Activated CD8-positive, alpha-beta memory T cell treated with anti-CD3 and anti-CD28 coated beads, Interleukin-2, amount 50 U/mL, for 24 hours (primary cell): ENCODE results near the gene RCHY1.
"Not testable (repeated sequence)": the region's sequence is repeated elsewhere in the genome, so short reads cannot be mapped to it uniquely, and the experiment has no call there.

Source experiments
- DNase-seq: peaks from one replicate; pipeline ENCODE4 v3.0.0-alpha.2; 2020; ENCODE audit errors: extremely low read depth

RCHY1 gene

DNA sequence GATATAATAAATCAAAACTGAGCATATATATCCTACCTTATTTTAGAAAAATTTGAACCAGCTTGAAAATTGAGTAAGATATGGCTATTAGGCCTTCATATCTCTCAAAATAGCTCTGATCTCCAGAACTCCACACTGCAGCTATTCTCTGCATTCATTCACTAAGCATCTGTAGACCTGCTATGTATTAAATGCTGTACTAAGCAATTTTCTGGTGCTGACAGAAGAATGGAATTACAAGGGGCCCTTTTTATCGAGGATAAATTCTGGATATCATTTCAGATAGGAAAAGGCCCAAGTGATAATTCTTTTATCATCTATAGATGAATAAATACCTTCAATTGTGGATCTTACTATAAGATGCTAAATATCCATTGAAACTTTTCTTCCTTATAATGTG lies 1.9 kb upstream of the RCHY1 start:
- no peak for DNase-seq

DNA sequence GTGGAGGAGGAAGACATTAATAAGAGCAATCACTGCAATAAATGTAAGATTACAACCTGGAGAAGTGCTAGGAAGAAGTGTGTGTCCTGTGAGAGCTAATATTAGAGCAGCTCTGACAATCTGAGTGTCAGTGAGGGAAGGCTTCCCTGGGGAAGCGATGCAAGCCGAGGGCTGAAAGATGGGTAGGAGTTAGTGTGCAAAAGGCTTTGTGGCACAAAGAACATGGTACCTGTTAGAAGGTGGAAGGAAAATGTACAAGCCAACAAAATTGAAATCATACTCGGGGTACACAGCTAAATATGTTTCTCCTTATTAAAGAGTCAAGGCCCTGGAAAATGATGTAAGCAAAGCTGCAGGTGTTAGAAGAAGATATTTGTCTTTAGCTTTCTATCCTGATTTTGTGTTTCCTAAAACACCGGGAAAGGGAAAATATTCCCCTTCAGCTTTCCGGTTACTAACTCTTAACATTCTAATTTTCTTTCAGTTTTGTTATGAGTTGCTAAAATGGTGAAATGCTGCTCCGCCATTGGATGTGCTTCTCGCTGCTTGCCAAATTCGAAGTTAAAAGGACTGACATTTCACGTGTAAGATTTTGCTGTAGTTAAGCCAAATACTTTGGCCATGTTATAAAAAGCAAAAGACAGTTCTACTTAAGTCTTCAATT lies 878 bp upstream of the RCHY1 start:
- no peak for DNase-seq

DNA sequence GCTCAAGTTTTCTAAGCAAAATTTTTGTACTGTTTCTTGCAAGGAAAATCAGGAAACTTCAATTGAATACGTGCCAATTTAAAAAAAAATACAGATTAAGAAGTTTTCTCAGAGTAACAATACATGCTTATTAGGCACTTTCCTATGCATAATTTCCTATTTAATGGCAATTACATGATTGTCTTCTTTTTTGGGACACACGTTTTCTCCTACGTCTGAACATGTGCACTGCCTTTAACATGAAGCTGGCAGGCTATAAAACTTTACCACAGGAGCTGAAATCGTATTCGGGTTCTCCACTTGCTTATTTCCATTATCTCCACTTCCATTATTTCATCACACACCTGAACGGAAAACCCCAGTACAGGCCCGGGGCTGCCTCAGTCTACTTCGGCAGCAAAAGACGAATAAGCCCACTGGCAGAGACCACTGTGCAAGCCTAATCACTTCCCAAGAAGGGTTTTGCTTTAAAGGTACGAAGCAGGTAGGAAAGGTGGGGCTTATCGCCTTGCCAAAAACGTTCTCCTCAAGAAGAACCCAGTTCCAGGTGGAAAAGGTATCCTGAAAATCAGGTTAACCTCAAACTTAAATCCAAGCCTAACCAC lies 575 bp downstream of the RCHY1 start:
- DNase-seq = no peak

DNA sequence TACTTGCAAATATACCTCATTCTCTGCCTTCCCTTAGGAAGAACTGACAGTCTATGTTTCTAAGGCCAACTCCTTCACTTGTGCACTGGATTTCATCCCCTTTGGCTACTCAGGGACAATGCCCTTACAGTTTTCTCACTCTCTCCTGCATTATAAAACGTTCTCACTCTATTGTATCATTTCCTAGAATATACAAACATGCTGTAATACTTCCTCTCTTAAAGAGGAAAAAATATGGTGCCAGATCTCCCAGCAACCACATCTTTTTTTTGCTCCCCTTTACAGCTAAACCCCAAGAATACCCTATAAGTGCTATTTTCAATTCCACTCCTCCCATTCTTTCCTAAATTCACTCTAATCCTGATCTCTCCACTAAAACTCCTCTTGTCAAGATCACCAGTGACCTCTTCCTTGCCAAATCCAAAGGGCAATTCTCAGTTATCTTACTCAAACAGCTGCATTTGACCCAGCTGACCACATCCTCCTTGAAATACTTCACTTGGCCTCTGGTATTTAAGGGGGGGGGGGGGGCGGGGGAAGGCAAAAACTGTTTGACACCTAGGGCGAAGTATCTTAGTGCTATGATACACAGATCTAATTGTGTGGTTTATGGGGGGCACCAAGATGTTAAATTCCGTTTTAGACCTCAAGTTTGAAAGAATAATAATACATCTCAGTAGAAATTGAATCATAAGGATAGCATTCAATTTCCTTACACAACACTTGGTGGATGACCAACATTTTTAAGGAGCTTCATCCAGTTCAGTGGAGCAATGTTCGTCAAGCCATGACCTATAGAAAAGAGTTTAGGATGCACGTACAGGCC lies 1.6 kb downstream of the RCHY1 start:
- no peak for DNase-seq

DNA sequence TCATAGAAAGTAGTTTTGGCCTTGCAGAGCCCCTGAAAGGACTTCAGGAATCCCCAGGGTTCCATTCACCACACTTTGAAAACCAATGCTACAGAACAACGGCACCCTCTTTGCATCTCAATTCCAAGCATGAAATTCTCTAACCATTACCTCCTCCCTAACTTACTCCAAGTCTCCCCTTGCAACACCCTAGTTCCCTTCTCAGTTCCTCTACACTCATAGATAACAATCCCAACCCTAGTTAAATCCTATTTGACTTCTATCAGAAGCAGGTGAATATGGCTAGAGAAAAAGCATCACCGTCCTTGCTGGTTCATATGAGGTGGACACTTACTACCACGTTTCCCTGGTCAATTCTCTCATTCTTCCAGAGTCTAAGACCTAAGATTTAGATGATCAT lies 2.4 kb downstream of the RCHY1 start:
- DNase-seq = no peak

DNA sequence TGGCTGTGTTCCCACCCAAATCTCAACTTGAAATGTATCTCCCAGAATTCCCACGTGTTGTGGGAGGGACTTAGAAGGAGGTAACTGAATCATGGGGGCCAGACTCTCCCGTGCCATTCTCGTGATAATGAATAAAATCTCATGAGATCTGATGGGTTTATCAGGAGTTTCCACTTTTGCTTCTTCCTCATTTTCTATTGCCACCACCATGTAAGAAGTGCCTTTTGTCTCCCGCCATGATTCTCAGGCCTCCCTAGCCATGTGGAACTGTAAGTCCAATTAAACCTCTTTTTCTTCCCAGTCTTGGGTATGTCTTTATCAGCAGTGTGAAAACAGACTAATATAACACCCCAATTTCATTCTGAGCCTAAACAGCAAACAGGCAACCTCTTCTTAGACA lies 4.6 kb downstream of the RCHY1 start:
- DNase-seq = not testable (repeated sequence)

DNA sequence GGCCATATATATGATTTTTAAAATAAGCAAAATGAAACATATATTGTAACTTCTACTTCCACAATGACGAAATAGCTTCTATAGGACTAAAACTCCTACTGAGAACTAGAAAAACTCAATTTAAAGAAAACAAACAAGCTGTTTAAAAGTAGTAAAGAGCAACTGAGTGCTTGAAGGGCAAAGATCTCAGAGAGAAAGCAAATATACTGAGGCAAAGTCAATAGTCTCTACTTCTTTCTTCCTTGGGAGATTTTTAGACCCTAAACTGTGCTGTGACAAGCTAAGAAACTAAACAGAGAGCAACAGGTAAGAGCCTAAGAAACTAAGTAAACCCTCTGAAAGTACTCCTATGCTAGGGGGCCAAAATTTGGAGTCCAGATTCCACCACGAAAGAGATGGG lies 8.6 kb downstream of the RCHY1 start:
- DNase-seq = no peak

DNA sequence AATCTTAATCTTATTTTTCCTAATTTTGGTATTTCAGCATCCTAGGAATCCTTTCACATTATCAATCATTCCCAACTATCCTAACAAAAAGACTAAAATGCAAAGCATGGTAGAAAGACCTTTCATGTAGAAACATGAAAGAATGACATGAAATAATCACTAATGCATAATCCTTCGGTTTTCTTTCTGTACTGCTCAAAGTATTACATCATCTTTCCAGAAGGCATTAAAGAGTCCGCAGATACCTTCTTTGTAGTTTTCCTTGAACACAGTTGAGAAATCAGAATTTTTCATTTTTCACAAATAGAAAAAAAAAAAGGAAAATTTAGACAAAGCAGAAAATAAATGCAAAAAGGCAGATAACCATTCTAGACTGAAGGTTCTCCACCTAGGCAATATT lies 11.5 kb downstream of the RCHY1 start:
- no peak for DNase-seq

DNA sequence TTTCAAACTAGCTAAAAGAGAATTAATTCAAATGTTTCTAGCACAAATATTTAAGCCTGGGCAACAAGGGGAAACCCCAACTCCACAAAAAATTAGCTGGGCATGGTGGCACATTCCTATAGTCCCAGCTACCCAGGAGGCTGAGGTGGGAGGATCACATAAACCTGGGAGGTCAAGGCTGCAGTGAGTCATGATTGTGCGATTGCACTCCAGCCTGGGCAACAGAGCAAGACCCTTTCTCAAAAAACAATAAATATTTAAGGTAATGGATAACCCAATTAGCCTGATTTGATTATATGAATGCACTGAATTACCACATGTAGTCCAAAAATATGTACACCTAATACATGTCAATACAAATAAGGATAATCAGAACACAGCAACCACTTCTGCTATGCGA lies 14.3 kb downstream of the RCHY1 start:
- DNase-seq = no peak

DNA sequence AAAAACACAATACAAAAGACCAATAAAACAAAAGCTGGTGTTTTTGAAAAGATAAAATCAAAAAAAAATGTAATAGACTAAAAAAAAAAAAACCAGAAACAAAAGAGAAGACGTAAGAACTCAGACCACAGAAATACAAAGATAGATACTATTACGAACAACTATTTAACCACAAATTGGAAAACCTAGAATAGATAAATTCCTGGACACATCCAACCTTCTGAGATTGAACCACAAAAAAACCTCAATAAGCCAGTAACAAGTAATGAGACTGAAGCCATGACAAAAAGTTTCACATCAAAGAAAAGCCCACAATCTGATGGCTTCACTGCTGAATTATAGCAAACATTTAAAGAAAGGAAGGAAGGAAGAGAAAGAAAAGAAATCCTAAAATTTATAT lies 16.2 kb downstream of the RCHY1 start:
- DNase-seq = no peak

DNA sequence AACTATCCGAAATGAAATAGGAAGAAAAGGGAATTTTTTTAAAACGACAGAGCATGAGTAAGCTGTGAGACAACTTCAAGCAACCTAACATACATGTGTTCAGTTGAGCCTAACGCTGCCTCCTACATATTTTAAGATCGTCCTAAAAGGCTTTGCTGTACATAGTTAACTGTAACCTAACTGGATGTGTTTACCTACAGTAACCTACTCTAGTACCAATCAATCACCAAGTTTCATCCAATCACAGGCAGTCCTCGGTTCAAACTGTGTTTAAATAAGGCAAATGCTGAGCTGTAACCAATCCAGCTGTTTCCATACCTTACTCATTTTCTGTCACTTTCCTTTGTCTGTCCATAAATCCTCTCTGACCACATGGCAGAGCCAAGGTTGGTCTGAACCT lies 17.1 kb downstream of the RCHY1 start:
- no peak for DNase-seq

DNA sequence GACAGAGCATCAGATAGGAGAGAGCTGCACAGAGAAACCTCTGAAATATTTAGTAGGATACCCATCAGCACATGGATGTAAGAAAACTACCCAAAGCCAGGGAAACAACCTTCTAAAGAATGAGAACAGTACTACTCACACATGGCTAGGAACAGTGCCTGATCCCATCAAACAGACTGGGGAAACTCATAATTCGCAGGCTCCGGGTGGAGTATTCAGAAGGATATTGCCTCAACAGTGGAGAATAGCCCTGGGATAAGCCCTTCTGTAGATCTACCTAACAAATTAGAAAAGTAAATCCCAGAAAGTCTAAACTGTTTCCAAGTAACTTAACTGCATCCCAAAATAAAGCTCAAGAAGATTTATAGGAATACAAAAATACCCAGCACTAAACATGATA lies 17.8 kb downstream of the RCHY1 start:
- no peak for DNase-seq

DNA sequence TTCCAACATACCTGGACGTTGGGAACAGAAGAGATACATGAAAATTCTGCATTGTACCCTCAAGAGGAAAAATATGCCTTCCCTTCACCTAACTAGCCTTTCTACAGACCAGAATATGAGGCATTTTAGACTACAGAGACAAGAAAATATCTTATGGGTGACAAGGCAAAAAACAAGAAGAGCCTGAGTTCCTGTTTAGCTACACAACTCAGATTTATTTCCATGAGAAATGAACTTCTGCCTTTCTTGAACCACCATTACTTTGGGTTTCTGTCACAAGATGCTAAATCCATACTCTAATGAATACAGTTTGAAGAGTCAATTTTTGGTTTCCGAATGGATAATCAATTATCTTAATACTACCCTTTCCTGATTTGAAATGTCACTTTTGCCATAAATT lies 18.7 kb downstream of the RCHY1 start:
- no peak for DNase-seq

DNA sequence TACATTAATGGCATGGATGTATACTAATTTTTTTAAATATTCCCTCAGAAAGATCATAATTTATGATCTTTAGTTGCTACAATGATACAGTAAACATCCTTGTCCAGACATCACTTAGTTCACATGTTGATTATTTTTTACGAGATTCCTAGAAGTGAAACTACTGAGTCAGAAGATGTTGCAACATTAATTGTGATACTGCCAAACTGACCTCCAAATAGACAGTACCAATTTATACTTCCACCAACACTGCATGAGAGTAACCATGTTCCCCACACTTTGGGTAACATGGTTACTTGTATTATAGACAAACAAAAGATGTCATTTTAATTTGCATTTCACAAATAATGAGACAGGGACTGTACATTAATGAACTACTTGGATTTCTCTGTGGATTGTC lies 19.6 kb downstream of the RCHY1 start:
- no peak for DNase-seq

DNA sequence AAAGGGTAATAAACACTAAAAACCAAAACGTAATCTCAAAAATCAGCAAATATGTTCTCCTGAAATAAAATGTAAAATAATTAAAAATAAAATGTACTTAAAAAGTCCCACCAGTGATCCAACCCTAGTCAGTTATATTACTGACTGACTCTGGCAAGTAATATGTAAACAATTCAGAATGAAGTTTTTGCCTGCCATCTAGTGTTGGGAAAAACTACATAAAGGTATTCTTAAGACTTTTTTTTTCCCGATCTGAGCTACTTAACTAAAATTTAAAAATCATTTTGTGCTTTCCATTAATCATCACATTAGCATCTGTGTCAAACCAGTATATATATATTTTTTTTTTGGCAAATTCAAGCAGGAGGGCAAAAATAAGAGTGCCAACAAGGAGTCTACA lies 24.0 kb downstream of the RCHY1 start:
- no peak for DNase-seq

DNA sequence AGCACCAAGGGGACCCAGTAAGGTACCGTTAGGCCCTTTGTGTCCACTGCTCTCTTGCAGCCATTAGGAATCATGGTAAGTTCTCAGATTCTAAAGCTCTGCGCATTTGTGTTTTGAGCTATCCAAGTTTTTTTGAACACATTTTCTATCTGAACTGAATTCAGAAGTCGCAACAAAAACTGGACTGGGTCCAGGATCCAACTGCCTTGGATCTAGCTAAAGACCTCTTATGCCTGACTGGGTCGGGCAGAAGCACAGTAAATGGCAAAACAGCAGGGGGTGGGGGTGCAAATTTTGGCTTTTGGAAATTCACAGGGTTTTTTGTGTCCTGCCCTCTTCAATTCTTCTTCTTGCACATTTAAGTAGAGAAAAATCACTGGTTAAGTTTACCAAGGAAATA lies 30.0 kb downstream of the RCHY1 start:
- no peak for DNase-seq

DNA sequence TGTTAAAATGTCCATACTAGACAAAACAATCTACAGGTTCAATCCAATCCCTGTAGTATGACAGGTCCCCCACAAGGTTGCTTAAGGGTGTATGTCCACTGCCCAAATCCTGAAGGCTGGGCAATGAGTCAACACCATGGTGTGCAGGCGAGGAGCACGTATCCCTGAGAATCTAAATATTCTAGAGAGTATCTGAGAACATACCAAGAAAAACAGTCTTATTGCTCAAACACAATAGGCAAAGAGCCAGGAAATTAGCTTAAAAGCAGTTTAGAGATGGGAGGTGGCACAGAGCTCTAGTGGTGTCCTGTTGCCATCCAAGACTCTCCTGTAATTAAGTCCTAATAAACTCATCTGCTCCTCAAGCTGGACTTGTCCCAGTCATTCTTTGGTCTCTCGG lies 37.0 kb downstream of the RCHY1 start:
- no peak for DNase-seq

DNA sequence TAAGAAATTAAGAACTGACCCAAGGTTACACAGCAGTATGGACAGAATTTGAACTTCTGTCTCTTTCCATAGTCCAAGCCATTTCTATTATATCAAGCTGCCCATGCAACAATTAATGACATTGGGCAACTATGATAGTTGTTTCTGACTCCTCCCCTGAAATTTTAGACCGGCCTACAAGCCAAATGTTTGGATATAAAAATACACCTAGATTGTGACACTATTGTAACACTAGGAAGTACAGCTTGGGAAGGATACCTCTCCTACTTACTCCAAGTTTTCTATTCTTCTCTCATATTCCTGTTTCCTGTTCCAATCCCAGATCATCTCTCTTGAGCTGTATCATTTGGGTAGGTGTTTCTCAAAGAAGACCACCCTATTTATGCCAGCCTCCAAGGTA lies 43.5 kb downstream of the RCHY1 start:
- no peak for DNase-seq

DNA sequence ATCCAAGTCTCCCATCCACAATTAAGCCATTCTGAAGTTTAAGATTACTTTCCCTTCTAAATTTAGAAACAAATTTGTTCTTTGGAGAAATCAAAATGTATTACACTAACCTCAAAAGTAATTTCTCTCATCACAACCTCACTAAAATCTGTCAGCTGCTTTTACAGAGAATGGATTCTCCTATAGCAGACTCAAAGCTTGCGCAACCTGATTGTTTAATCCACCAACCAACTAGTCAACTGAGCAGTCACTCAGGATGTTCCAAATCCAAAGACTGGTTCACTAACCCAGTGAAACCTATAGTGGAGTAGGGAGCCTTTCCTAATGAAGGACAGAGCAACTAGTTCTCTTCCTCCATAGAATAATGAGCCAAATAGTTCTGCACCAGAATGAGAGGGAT lies 44.3 kb downstream of the RCHY1 start:
- DNase-seq = no peak

DNA sequence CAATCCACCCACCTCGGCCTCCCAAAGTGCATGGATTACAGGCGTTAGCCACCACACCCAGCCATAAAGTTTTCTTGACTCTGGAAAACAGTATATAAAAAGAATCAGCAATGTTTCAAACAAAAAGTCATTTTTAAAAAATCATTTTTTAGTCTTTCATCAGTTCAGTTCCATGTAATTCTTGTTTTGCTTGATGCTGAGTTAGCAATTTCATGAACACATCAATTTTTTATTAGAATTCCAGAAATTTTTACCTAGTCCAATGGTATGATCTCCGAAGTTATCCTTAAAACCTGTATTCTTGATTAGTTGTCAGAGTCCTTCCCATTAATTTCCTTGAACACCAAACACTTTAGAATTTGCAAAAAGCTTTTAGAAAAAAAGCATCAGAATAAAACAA lies 56.8 kb downstream of the RCHY1 start:
- DNase-seq = no peak

DNA sequence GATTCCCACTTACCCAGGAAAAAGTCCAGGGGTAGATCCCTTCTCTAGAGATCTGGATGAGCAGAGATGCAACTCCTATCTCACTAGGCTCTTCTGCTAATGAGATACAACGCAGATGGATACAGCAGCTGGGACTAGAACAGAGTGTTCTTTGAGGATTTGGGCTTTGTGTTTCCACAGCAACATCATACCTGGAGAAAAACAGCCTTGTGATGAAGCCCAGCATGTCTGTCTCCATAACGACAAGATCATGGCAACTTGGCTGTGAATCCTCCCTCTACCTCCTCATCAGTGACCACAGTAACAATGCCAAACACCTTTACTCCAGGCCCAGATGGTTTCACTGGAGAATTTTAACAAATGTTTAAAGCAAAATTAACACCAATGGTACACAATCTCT lies 80.1 kb downstream of the RCHY1 start:
- DNase-seq = no peak

DNA sequence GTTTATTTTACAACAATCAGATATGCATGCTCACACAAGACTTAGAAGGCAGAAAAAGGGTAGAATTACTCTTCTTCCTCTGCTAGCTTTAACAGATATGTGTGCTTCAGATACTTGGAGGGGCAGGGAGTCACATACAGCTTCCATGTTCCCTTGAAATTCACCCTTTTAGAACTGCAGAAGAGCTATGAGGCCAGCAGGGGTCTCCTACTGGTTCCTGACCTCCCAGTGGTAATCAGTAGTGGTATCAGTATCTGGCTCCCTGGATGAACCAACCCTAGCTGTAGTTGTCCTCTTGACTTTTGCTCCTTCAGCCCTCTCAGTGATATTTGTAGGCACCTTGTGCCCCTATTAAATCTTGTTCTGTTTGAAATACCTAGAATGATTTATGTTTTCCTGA lies 81.5 kb downstream of the RCHY1 start:
- no peak for DNase-seq

DNA sequence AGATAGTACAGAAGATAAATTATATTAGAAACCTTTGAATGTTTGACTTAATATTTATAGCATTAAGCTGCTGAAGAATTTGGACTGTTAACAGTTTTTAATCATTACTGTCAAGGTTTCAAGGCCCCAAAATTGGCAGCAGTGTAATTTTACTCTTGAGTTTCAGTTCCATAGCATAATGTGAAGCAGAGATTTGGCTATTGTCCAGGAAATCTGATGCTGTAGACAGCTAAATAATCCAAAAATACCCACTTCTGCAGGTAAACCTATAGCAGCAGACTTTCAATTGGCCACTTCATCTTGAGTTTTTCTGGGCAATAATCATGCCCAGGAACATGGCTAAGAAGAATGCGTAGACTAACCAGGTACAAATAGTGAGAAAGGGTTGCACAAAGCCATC lies 85.0 kb downstream of the RCHY1 start:
- DNase-seq = no peak
